K562 (cell line): ENCODE data around the gene TRIO. TPM values are rescaled to one million over a fixed set of nuclear protein-coding genes. Genes with fewer than 3 reads are reported as not detected.

ENCODE experiments used
- ATAC-seq: fragments of 200-7000 bp; cut with Tn5 transposase; 3 replicates; pipeline ENCODE4 v1.9.1; 2020; ENCODE audit warnings: moderate library complexity
- BruUV-seq: library from RNA; stranded (reverse); fragments of 400-500 nt; replicated peaks from 2 replicates; lab custom pipeline; 2021; lab: Mats Ljungman, UMichigan
- CTCF ChIA-PET: fragments of 300-600 bp; formaldehyde crosslinking; extraction: SDS; loops from one replicate; lab custom pipeline; 2021; ENCODE audit warnings: low intra/inter-chr PET ratio; lab: Yijun Ruan, JAX
- POLR2A ChIA-PET: fragments of 300-600, 350-650 bp; sonication (Branson Sonifier 250); formaldehyde crosslinking; extraction: SDS; loops from one replicate; lab custom pipeline; 2021; ENCODE audit warnings: antibody characterized with exemption, inconsistent platforms; lab: Yijun Ruan, JAX
- DNase-seq, 4 experiments: peaks; one replicate each; pipeline versions ENCODE4 v3.0.0 to v3.0.0-alpha.2; 2011 to 2018; ENCODE audit warnings: low spot score in 3 of 4, mixed read lengths in 3 of 4; ENCODE audit errors: extremely low read depth in 1 of 4
- FAIRE-seq: peaks from 2 replicates; lab custom pipeline; 2011; peaks lifted over from hg19 to GRCh38; lab: Jason Lieb, UNC
- H2AFZ ChIP-seq: 2 replicates; pipeline ENCODE4 v1.6.0; 2011; ENCODE audit warnings: low read depth, low read length, control low read depth, inconsistent platforms
- H3K27ac ChIP-seq: fragments of 200-600 bp; 3 replicates; pipeline ENCODE4 v1.8.0; 2011; ENCODE audit warnings: low read depth, mild to moderate bottlenecking, control low read depth, inconsistent platforms, low read length, moderate library complexity, mixed read lengths; ENCODE audit errors: extremely low read depth
- H3K27me3 ChIP-seq, 2 experiments: fragments of 300-600 bp in 1 of 2; 2 replicates in 1 of 2; 3 replicates in 1 of 2; pipeline versions ENCODE4 v1.6.0 to v1.8.0; 2011; ENCODE audit warnings: inconsistent platforms in 2 of 2, low read length in 2 of 2, mild to moderate bottlenecking in 1 of 2, mixed read lengths in 1 of 2, moderate library complexity in 1 of 2; ENCODE audit not compliant: control insufficient read depth in 2 of 2, insufficient read depth in 2 of 2
- H3K36me3 ChIP-seq: fragments of 300-600 bp; 3 replicates; pipeline ENCODE4 v1.8.0; 2011; ENCODE audit warnings: mild to moderate bottlenecking, low read length, inconsistent platforms; ENCODE audit not compliant: control insufficient read depth, insufficient read depth
- H3K4me1 ChIP-seq, 2 experiments: fragments of 200-600 bp in 1 of 2; replicated peaks in 1 of 2; 2 replicates in 1 of 2; 3 replicates in 1 of 2; pipeline versions ENCODE4 v1.5.1 to v1.8.0; 2011; ENCODE audit warnings: inconsistent platforms in 2 of 2, low read length in 2 of 2, mild to moderate bottlenecking in 1 of 2, mixed read lengths in 1 of 2, moderate library complexity in 1 of 2; ENCODE audit not compliant: control insufficient read depth in 2 of 2, insufficient read depth in 2 of 2
- H3K4me2 ChIP-seq: 2 replicates; pipeline ENCODE4 v1.6.1; 2011; ENCODE audit warnings: low read length, control low read depth, inconsistent platforms, mixed read lengths; ENCODE audit not compliant: insufficient read depth
- H3K4me3 ChIP-seq: fragments of 200-600 bp; sonication (generic), shearing (Covaris generic); 2 replicates; pipeline ENCODE4 v1.5.1; 2016; ENCODE audit warnings: control low read depth, inconsistent platforms
- H3K79me2 ChIP-seq: fragments of 200-600 bp; 3 replicates; pipeline ENCODE4 v1.8.0; 2011; ENCODE audit warnings: low read length, inconsistent platforms; ENCODE audit not compliant: control insufficient read depth, insufficient read depth
- H3K9ac ChIP-seq, 2 experiments: 2 replicates each; pipeline versions ENCODE4 v1.6.0 to v1.6.1; 2011; ENCODE audit warnings: low read depth in 2 of 2, low read length in 2 of 2, control low read depth in 1 of 2, inconsistent platforms in 1 of 2, mild to moderate bottlenecking in 1 of 2, mixed read lengths in 1 of 2; ENCODE audit not compliant: insufficient read depth in 1 of 2
- H3K9me1 ChIP-seq: one replicate; pipeline ENCODE4 v1.6.0; 2011; ENCODE audit warnings: inconsistent platforms, mild to moderate bottlenecking, low read length, moderate library complexity; ENCODE audit not compliant: control insufficient read depth, insufficient read depth
- H3K9me3 ChIP-seq: replicated peaks from 2 replicates; pipeline ENCODE4 v1.5.1; 2011; ENCODE audit warnings: low read depth, low read length, inconsistent platforms; ENCODE audit not compliant: control insufficient read depth, insufficient read depth
- H4K20me1 ChIP-seq: replicated peaks from 2 replicates; pipeline ENCODE4 v1.6.1; 2011; ENCODE audit warnings: low read length, inconsistent platforms, mixed read lengths; ENCODE audit not compliant: control insufficient read depth, insufficient read depth
- CEBPG ChIP-seq, 3 experiments: fragments of 200-800 bp in 1 of 3; sonication (Bioruptor generic) in 1 of 3; sonication (generic) in 1 of 3; formaldehyde crosslinking in 1 of 3; IDR thresholded peaks in 2 of 3; conservative IDR thresholded peaks in 1 of 3; 2 replicates each; pipeline versions ENCODE4 v1.6.1 to v1.8.0; 2016 to 2022; ENCODE audit warnings: missing compliant biosample characterization in 2 of 3, missing genetic modification characterization in 2 of 3, mild to moderate bottlenecking in 1 of 3, missing genetic modification reagents in 1 of 3
- GABPB1 ChIP-seq: sonication (generic); formaldehyde crosslinking; IDR thresholded peaks from 2 replicates; pipeline ENCODE4 v1.8.0; 2022; ENCODE audit warnings: mild to moderate bottlenecking, missing genetic modification reagents
- WGBS: fragments of 100-300 bp; shearing (Covaris generic); methylation state at CpG from one replicate; pipeline ENCODE4 v1.1.6; 2016; ENCODE audit warnings: low coverage, mixed read lengths; ENCODE audit not compliant: insufficient coverage; ENCODE audit errors: missing lambda C conversion rate; 5-methylcytosine and 5-hydroxymethylcytosine counted together
- in situ Hi-C: fragments of 300-500 bp; cut with MboI; formaldehyde crosslinking; loops from 4 replicates; pipeline ENCODE4 v1.15.0; 2018; ENCODE audit warnings: inconsistent platforms, mixed read lengths
- intact Hi-C: fragments of 100-400 bp; cut with micrococcal nuclease; formaldehyde crosslinking; loops from 2 replicates; pipeline ENCODE4 v1.14.2; 2022
- polyA plus RNA-seq, 8 experiments: library from polyadenylated mRNA; depleted of rRNA in 4 of 8; stranded (reverse) in 5 of 8; unstranded in 3 of 8; fragments of >200 nt; fragmentation: Nextera tagmentation in 2 of 8; fragmentation: Illumina TruSeq in 1 of 8; extraction: Ambion mirVana in 2 of 8; extraction: Trizol in 1 of 8; gene quantifications; 2 replicates each; pipeline versions ENCODE4 v1.2.1 to v1.2.3, GENCODE V29; 2011 to 2014; ENCODE audit warnings: inconsistent platforms in 1 of 8, missing spikeins in 1 of 8
- total RNA-seq, 7 experiments: library from RNA; depleted of rRNA in 6 of 7; stranded (reverse); fragments of >200 nt in 6 of 7; fragmentation: Illumina TruSeq in 2 of 7; extraction: Trizol in 2 of 7; gene quantifications; 2 replicates each; pipeline versions ENCODE4 v1.2.1 to v1.2.3, GENCODE V29; 2011 to 2021; ENCODE audit warnings: low replicate concordance in 1 of 7
- TF ChIP-seq, protein P1 (sequence below): IDR thresholded peaks from 2 replicates; pipeline ENCODE4 v1.6.1; 2011; ENCODE audit warnings: borderline replicate concordance, low read depth, mild to moderate bottlenecking, moderate library complexity, low read length; ENCODE audit not compliant: insufficient read depth, poor library complexity, severe bottlenecking
- TF ChIP-seq, protein P2 (sequence below): fragments of 450-650 bp; IDR thresholded peaks from 2 replicates; pipeline ENCODE4 v1.6.1; 2016; ENCODE audit warnings: mild to moderate bottlenecking, moderate library complexity
- TF ChIP-seq, protein P3 (sequence below), 3 experiments: IDR thresholded peaks in 2 of 3; conservative IDR thresholded peaks in 1 of 3; 2 replicates each; pipeline ENCODE4 v1.5.1; 2011 to 2012; ENCODE audit warnings: low read length in 3 of 3, mild to moderate bottlenecking in 3 of 3, control low read depth in 2 of 3, improper control_type of control experiment in 1 of 3, inconsistent platforms in 1 of 3, low read depth in 1 of 3, mixed read lengths in 1 of 3, moderate library complexity in 1 of 3; ENCODE audit not compliant: insufficient read depth in 2 of 3

The TRIO gene
- total and polyA plus RNA-seq, 9 of the 15 experiments (the other 6 are each of a cell fraction or from before 2014, with no cell fraction given), result 0.24 to 5.0 (median 1.1) TPM

DNA sequence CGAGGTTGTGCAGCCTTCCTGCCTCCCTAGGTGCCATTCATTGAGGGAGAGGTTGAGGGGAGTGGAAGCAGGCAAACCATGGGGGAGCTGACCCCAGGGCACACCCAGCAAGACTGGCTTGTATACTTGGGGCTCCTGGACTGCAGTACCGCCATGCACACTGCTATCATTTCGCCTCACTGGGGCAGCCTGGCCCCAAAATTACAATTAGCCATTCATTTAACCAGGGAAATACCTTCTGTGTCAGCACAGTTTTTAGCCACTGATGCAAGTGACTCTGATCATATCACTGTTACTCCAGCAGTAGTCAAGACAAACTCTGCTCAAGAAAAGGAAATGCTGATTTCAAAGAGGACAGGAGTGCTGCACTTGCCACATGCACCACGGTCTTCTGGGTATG, 109.7 kb downstream of the TRIO start:
- no peak overlapping the region for H2AFZ ChIP-seq
- no peak; the same call in none of the 3 replicates for ATAC-seq
- no peaks in the 10 kb centered on the region for H4K20me1 ChIP-seq
- H3K9ac ChIP-seq, result no peak overlapping the region
- no peaks in the 10 kb centered on the region for H3K9me1 ChIP-seq
- POLR2A ChIA-PET, result no interaction called here
- no peaks in the 10 kb centered on the region for H3K9me3 ChIP-seq
- H3K79me2 ChIP-seq, result no peaks in the 10 kb centered on the region
- CTCF ChIA-PET, result no interaction called here
- H3K27me3 ChIP-seq, result peaks cover 3 to 13% of the 10 kb centered on the region in 2 experiments; a peak in 3 of 5 replicates
- H3K27ac ChIP-seq, result no peak overlapping the region
- no peak overlapping the region for H3K4me3 ChIP-seq
- in situ Hi-C loops (no loop called here), intact Hi-C loops (no loop called here)
- H3K4me1 ChIP-seq, result peaks cover 0 to 4% of the 10 kb centered on the region in 2 experiments; a peak in 2 of 5 replicates
- DNase-seq, result no peak
- no peak overlapping the region for H3K4me2 ChIP-seq
- no TSS peak for BruUV-seq
- WGBS, result 12% methylated on average over 4 of the region's 4 CpGs
- FAIRE-seq, result no peak
- no peaks in the 10 kb centered on the region for H3K36me3 ChIP-seq
- no peak for TF ChIP-seq CEBPG (CRISPR knock-in tag; IDR thresholded peaks at IDR 0.05)
- TF ChIP-seq CEBPG (tag; conservative IDR thresholded peaks at IDR 0.05 in 1 of 2, IDR thresholded peaks at IDR 0.05 in 1 of 2), result no peak
- TF ChIP-seq, protein P1, sequence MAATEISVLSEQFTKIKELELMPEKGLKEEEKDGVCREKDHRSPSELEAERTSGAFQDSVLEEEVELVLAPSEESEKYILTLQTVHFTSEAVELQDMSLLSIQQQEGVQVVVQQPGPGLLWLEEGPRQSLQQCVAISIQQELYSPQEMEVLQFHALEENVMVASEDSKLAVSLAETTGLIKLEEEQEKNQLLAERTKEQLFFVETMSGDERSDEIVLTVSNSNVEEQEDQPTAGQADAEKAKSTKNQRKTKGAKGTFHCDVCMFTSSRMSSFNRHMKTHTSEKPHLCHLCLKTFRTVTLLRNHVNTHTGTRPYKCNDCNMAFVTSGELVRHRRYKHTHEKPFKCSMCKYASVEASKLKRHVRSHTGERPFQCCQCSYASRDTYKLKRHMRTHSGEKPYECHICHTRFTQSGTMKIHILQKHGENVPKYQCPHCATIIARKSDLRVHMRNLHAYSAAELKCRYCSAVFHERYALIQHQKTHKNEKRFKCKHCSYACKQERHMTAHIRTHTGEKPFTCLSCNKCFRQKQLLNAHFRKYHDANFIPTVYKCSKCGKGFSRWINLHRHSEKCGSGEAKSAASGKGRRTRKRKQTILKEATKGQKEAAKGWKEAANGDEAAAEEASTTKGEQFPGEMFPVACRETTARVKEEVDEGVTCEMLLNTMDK, result no peak
- no peak for TF ChIP-seq GABPB1
- TF ChIP-seq, protein P2, sequence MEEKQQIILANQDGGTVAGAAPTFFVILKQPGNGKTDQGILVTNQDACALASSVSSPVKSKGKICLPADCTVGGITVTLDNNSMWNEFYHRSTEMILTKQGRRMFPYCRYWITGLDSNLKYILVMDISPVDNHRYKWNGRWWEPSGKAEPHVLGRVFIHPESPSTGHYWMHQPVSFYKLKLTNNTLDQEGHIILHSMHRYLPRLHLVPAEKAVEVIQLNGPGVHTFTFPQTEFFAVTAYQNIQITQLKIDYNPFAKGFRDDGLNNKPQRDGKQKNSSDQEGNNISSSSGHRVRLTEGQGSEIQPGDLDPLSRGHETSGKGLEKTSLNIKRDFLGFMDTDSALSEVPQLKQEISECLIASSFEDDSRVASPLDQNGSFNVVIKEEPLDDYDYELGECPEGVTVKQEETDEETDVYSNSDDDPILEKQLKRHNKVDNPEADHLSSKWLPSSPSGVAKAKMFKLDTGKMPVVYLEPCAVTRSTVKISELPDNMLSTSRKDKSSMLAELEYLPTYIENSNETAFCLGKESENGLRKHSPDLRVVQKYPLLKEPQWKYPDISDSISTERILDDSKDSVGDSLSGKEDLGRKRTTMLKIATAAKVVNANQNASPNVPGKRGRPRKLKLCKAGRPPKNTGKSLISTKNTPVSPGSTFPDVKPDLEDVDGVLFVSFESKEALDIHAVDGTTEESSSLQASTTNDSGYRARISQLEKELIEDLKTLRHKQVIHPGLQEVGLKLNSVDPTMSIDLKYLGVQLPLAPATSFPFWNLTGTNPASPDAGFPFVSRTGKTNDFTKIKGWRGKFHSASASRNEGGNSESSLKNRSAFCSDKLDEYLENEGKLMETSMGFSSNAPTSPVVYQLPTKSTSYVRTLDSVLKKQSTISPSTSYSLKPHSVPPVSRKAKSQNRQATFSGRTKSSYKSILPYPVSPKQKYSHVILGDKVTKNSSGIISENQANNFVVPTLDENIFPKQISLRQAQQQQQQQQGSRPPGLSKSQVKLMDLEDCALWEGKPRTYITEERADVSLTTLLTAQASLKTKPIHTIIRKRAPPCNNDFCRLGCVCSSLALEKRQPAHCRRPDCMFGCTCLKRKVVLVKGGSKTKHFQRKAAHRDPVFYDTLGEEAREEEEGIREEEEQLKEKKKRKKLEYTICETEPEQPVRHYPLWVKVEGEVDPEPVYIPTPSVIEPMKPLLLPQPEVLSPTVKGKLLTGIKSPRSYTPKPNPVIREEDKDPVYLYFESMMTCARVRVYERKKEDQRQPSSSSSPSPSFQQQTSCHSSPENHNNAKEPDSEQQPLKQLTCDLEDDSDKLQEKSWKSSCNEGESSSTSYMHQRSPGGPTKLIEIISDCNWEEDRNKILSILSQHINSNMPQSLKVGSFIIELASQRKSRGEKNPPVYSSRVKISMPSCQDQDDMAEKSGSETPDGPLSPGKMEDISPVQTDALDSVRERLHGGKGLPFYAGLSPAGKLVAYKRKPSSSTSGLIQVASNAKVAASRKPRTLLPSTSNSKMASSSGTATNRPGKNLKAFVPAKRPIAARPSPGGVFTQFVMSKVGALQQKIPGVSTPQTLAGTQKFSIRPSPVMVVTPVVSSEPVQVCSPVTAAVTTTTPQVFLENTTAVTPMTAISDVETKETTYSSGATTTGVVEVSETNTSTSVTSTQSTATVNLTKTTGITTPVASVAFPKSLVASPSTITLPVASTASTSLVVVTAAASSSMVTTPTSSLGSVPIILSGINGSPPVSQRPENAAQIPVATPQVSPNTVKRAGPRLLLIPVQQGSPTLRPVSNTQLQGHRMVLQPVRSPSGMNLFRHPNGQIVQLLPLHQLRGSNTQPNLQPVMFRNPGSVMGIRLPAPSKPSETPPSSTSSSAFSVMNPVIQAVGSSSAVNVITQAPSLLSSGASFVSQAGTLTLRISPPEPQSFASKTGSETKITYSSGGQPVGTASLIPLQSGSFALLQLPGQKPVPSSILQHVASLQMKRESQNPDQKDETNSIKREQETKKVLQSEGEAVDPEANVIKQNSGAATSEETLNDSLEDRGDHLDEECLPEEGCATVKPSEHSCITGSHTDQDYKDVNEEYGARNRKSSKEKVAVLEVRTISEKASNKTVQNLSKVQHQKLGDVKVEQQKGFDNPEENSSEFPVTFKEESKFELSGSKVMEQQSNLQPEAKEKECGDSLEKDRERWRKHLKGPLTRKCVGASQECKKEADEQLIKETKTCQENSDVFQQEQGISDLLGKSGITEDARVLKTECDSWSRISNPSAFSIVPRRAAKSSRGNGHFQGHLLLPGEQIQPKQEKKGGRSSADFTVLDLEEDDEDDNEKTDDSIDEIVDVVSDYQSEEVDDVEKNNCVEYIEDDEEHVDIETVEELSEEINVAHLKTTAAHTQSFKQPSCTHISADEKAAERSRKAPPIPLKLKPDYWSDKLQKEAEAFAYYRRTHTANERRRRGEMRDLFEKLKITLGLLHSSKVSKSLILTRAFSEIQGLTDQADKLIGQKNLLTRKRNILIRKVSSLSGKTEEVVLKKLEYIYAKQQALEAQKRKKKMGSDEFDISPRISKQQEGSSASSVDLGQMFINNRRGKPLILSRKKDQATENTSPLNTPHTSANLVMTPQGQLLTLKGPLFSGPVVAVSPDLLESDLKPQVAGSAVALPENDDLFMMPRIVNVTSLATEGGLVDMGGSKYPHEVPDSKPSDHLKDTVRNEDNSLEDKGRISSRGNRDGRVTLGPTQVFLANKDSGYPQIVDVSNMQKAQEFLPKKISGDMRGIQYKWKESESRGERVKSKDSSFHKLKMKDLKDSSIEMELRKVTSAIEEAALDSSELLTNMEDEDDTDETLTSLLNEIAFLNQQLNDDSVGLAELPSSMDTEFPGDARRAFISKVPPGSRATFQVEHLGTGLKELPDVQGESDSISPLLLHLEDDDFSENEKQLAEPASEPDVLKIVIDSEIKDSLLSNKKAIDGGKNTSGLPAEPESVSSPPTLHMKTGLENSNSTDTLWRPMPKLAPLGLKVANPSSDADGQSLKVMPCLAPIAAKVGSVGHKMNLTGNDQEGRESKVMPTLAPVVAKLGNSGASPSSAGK, result no peak
- TF ChIP-seq, protein P3, sequence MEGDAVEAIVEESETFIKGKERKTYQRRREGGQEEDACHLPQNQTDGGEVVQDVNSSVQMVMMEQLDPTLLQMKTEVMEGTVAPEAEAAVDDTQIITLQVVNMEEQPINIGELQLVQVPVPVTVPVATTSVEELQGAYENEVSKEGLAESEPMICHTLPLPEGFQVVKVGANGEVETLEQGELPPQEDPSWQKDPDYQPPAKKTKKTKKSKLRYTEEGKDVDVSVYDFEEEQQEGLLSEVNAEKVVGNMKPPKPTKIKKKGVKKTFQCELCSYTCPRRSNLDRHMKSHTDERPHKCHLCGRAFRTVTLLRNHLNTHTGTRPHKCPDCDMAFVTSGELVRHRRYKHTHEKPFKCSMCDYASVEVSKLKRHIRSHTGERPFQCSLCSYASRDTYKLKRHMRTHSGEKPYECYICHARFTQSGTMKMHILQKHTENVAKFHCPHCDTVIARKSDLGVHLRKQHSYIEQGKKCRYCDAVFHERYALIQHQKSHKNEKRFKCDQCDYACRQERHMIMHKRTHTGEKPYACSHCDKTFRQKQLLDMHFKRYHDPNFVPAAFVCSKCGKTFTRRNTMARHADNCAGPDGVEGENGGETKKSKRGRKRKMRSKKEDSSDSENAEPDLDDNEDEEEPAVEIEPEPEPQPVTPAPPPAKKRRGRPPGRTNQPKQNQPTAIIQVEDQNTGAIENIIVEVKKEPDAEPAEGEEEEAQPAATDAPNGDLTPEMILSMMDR (IDR thresholded peaks at IDR 0.05 in 2 of 3, conservative IDR thresholded peaks at IDR 0.05 in 1 of 3; ENCODE audit: insufficient read depth in 2 of 3, low read depth in 1 of 3, low read length in 3 of 3), result 0 out of 6 replicates have a peak, but pooled peaks of 1 of the 3 experiments have one; percentile 10
